LNCAP (cell line): Measurements from ENCODE around the gene SSR4.

ENCODE experiments used
- TF ChIP-seq, protein P1 (sequence below): fragments of 450-650 bp; IDR thresholded peaks from 2 replicates; pipeline ENCODE4 v1.5.1; 2017; ENCODE audit warnings: mild to moderate bottlenecking

Gene SSR4

DNA sequence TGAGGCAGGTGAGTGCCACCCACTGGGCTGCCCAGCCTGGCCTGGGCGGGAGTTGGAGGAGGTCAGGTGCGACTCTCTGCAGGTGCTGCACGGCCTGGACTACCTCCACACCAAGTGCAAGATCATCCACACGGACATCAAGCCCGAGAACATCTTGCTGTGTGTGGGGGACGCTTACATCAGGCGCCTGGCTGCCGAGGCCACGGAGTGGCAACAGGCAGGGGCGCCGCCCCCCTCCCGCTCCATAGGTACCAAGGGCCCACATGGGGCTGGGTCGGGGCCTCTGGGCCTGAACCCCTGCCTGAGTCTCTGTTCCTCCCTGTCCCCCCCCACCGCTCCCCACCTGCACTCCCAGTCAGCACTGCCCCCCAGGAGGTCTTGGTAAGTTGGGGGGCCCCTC is 11.6 kb upstream of the SSR4 start:
- TF ChIP-seq, protein P1, sequence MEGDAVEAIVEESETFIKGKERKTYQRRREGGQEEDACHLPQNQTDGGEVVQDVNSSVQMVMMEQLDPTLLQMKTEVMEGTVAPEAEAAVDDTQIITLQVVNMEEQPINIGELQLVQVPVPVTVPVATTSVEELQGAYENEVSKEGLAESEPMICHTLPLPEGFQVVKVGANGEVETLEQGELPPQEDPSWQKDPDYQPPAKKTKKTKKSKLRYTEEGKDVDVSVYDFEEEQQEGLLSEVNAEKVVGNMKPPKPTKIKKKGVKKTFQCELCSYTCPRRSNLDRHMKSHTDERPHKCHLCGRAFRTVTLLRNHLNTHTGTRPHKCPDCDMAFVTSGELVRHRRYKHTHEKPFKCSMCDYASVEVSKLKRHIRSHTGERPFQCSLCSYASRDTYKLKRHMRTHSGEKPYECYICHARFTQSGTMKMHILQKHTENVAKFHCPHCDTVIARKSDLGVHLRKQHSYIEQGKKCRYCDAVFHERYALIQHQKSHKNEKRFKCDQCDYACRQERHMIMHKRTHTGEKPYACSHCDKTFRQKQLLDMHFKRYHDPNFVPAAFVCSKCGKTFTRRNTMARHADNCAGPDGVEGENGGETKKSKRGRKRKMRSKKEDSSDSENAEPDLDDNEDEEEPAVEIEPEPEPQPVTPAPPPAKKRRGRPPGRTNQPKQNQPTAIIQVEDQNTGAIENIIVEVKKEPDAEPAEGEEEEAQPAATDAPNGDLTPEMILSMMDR: no peak

DNA sequence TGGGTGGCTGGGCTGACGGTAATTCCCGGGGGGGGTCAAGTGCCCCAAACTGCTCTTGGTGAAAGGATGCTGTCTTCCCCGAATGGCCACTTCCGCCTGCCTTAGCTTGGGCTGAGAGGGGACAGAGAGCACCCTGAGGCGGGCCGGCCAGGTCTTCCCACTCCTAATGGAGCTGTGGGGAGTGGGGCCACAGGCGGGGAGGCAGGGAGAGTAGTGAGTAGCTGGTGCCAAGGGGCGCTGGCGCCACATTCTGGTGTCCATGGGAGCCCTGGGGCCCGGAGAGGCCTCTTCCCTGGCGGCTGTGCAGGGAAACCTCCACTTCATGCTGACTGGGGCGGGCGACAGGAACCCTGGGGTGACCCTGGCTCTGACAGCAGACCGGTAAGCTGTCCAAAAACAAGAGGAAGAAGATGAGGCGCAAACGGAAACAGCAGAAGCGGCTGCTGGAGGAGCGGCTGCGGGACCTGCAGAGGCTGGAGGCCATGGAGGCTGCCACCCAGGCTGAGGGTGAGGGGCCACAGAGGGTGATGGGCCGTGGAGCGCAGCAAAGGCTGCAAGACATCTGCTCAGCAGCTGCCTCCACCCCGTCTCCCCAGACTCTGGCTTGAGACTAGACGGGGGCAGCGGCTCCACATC is 11.0 kb upstream of the SSR4 start:
- TF ChIP-seq, protein P1: no peak

DNA sequence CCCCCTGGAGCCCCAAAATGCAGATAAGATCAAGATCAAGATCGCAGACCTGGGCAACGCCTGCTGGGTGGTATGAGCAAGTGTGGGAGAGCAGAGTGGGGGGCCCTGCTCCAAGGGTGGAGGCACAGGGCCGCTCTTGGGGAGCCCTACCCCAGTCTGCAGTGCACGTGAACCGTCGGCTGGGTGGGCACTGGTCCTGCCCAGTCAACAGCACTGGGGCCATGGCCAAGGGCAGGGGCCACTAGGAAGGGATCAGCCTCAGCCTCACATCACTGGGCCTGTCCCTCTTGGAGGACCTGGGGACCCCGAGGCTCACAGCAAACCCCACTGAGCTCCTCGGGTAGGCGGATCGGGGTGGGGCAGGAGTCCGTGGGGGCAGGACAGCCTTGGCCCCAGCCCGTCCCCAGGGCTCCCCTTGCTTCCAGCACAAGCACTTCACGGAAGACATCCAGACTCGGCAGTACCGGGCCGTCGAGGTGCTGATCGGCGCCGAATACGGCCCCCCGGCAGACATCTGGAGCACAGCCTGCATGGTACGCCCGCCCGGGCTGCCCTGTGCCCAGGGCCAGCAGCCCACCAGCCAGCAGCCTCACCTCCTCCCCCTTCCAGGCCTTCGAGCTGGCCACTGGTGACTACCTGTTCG is 10.0 kb upstream of the SSR4 start:
- TF ChIP-seq, protein P1: no peak

DNA sequence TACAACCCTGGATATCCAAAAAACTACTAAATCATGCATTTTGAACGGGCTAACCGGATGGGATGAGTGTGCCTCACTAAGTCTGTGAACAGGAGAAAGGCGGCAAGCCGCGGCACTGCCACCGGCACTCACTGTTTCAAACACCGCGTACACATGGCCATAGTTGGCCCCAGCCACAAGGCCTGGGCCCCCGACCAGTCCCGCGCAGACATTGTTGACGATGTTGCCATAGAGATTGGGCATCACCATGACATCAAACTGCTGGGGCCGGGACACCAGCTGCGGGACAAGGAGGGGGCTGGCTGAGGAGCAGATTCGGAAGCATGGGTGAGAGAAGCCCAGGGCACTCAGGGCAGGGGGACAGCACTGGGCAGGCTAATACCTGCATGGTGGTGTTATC is 7.8 kb upstream of the SSR4 start:
- TF ChIP-seq, protein P1: no peak

DNA sequence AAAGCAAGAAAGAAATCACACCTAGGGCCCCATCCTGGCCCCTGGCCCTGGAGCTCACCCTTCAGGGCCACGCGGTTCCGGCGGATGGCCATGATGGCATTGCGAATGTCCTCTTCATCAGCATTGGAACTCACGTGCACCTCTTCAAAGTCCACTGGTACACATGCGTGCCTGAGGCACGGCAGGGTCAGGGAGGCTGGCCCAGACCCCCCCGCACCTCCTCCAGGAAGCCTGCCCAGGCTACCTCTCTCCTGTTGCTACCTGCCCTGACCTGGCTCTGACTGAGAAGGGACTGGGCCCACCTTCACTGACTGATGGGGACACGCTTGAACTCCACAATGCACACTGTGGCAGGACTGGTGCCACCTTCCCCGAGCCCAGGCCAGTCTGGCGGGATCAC is 4.8 kb upstream of the SSR4 start:
- TF ChIP-seq, protein P1: no peak

DNA sequence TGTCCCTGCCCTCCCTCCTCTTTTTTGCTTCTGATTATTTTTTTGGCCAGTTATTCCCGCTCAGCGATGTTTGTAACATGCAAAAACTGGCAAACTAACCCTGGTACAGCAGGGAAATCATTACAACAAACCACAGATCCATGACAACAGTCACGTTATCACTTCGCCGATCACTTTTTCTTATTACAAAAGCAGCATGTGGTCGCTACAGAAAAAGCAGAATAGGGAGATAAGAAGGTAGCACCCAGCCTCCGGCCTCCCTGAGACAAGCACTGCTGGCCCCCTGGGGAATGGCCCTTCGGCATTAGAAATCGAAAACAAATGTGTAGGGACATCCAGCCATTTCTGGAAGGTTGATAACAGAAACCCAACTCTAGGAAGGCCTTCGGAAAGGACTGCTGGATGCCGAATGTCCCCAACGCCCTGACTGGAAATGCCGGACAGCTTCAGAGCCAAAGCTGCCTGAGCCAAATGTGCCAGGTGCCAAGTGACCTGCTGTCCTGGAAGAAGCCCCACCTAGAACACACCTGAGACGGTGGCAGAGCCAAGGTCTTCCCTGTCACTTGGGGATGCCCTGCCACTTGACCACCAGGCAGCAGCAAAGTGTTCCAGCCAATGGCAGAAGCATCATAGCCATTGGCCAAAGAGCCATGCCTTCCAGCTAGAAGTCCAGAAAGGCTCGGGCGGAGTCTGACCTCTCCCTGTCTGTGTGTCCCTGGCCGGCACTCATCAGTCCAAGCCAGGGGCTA is 3.2 kb upstream of the SSR4 start:
- TF ChIP-seq, protein P1: no peak

DNA sequence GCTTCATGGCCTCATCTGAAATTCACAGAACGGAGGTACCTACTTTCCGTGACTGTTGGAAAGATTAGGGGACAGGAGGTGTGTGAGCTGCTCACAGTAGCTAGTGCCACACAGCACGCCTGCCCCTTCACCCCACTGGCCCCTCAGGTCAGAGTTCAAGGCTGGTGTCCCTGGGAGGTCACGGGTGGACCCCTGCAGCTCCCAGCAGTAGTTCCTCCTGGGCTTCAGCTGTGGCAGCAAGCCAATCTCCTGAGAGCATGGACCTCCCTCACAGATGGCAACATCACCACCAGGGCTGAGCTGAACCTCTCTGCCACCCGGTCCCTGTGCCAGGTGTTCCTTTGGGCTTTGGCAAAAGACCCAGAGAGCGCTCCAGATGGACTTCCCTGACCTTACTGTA is 2.1 kb upstream of the SSR4 start:
- TF ChIP-seq, protein P1: no peak
